A673 (cell line): ENCODE results near the gene NFATC2. TPM values are rescaled to one million over a fixed set of nuclear protein-coding genes. Genes with fewer than 3 reads are reported as not detected.

Experiments
- BruUV-seq: library from RNA; stranded (reverse); fragments of 400-500 nt; replicated peaks from 2 replicates; lab custom pipeline; 2021; lab: Mats Ljungman, UMichigan
- CTCF ChIA-PET: fragments of 300-600 bp; sonication (Branson Sonifier 250); formaldehyde crosslinking; loops from one replicate; lab custom pipeline; 2022; ENCODE audit warnings: antibody characterized with exemption; lab: Charles Lee
- POLR2A ChIA-PET: fragments of 300-600 bp; sonication (Branson Sonifier 250); formaldehyde crosslinking; loops from one replicate; lab custom pipeline; 2022; ENCODE audit warnings: antibody characterized with exemption; ENCODE audit not compliant: low non-redundant PET; lab: Charles Lee
- DNase-seq: peaks from one replicate; pipeline ENCODE4 v3.0.0-alpha.2; 2015; ENCODE audit warnings: low spot score
- H3K27ac ChIP-seq: fragments of 200-600 bp; sonication (generic); 2 replicates; pipeline ENCODE4 v1.5.1; 2016; ENCODE audit warnings: mixed run types, low read depth, mild to moderate bottlenecking, mixed read lengths, antibody characterized with exemption, low read length; ENCODE audit not compliant: poor library complexity, severe bottlenecking
- H3K27me3 ChIP-seq: fragments of 200-600 bp; sonication (generic); replicated peaks from 2 replicates; pipeline ENCODE4 v1.6.1; 2017; ENCODE audit warnings: mixed run types, low read depth, mild to moderate bottlenecking, mixed read lengths, antibody characterized with exemption, low read length; ENCODE audit not compliant: insufficient read depth, poor library complexity
- H3K36me3 ChIP-seq: fragments of 200-600 bp; sonication (generic); 2 replicates; pipeline ENCODE4 v1.6.1; 2016; ENCODE audit warnings: mixed run types, mild to moderate bottlenecking, mixed read lengths, antibody characterized with exemption, low read length; ENCODE audit not compliant: insufficient read depth, poor library complexity, severe bottlenecking
- H3K4me1 ChIP-seq: fragments of 200-600 bp; sonication (generic); 2 replicates; pipeline ENCODE4 v1.6.1; 2017; ENCODE audit warnings: mixed run types, mild to moderate bottlenecking, mixed read lengths, antibody characterized with exemption, low read length; ENCODE audit not compliant: insufficient read depth, poor library complexity, severe bottlenecking
- H3K4me3 ChIP-seq: fragments of 200-600 bp; sonication (generic); 2 replicates; pipeline ENCODE4 v1.5.1; 2016; ENCODE audit warnings: low read depth, mixed run types, mild to moderate bottlenecking, mixed read lengths, low read length; ENCODE audit not compliant: poor library complexity, severe bottlenecking
- H3K9me3 ChIP-seq: fragments of 200-600 bp; sonication (generic); 2 replicates; pipeline ENCODE4 v1.6.1; 2016; ENCODE audit warnings: mixed run types, low read depth, mild to moderate bottlenecking, mixed read lengths, antibody characterized with exemption, low read length; ENCODE audit not compliant: poor library complexity, severe bottlenecking
- EZH2 ChIP-seq: fragments of 200-600 bp; sonication (generic); IDR thresholded peaks from 2 replicates; pipeline ENCODE4 v1.6.1; 2017; ENCODE audit warnings: borderline replicate concordance, low read depth, mild to moderate bottlenecking, mixed read lengths, antibody characterized with exemption, low read length; ENCODE audit not compliant: poor library complexity, severe bottlenecking
- intact Hi-C: fragments of 100-400 bp; cut with micrococcal nuclease; formaldehyde crosslinking; loops from one replicate; pipeline ENCODE4 v1.10.0; 2022; ENCODE audit not compliant: unreplicated experiment
- total RNA-seq: library from RNA; stranded (reverse); gene quantifications from 2 replicates; pipeline ENCODE4 v1.2.3, GENCODE V29; 2021
- TF ChIP-seq, protein P1 (sequence below): fragments of 300-800, 200-600 bp; sonication (generic); conservative IDR thresholded peaks from 2 replicates; pipeline ENCODE4 v1.5.1; 2017; ENCODE audit warnings: low read depth, mild to moderate bottlenecking, antibody characterized with exemption, low read length, moderate library complexity, mixed read lengths

The NFATC2 gene
- total RNA-seq, 1 experiment from 2014 or later: 0.64 TPM

DNA sequence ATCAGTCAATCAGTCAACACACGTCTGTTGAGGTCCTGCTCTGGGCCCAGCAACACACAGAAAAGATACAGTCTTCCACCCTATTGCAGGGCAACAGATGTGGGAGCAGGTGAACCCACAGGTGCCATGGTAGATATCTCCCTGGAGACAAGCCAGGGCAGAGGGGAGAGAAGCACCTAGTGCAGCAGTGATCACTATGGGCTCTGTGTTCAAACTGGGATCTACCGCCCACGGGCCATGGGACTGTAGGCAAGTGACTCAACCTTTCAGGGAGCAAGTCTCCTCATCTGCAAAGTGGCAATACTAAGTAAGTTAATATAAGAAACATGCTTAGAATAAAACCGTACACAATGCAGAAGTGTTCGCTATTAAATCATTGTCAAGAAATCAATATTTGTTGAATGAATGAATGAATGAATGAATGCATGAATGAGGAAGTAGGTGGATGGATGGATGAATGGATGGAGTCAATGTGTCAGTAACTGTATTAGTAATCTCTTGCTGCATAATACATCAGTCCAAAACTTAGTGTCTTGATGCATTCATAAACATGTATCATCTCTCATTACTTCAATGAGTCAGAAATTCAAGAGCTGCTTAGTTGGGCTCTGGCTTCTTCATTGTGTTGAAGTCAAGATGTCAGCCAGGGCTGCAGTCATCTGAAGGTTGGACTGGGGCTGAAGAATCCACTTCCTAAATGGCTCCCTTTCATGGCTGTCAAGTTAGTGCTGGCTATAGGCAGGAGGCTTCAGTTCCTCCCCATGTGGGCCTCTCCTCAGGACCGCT is 31.9 kb upstream of the NFATC2 start:
- TF ChIP-seq, protein P1, sequence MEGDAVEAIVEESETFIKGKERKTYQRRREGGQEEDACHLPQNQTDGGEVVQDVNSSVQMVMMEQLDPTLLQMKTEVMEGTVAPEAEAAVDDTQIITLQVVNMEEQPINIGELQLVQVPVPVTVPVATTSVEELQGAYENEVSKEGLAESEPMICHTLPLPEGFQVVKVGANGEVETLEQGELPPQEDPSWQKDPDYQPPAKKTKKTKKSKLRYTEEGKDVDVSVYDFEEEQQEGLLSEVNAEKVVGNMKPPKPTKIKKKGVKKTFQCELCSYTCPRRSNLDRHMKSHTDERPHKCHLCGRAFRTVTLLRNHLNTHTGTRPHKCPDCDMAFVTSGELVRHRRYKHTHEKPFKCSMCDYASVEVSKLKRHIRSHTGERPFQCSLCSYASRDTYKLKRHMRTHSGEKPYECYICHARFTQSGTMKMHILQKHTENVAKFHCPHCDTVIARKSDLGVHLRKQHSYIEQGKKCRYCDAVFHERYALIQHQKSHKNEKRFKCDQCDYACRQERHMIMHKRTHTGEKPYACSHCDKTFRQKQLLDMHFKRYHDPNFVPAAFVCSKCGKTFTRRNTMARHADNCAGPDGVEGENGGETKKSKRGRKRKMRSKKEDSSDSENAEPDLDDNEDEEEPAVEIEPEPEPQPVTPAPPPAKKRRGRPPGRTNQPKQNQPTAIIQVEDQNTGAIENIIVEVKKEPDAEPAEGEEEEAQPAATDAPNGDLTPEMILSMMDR: no peak
- no peak for TF ChIP-seq EZH2
- no peak for DNase-seq
- POLR2A ChIA-PET: no interaction called here
- intact Hi-C loops: no loop called here
- no peaks in the 10 kb centered on the region for H3K9me3 ChIP-seq
- H3K36me3 ChIP-seq: no peaks in the 10 kb centered on the region
- H3K4me3 ChIP-seq: no peak overlapping the region
- CTCF ChIA-PET: no interaction called here
- BruUV-seq: no TSS peak
- no peaks in the 10 kb centered on the region for H3K4me1 ChIP-seq
- H3K27me3 ChIP-seq: no peaks in the 10 kb centered on the region
- H3K27ac ChIP-seq: no peak overlapping the region

DNA sequence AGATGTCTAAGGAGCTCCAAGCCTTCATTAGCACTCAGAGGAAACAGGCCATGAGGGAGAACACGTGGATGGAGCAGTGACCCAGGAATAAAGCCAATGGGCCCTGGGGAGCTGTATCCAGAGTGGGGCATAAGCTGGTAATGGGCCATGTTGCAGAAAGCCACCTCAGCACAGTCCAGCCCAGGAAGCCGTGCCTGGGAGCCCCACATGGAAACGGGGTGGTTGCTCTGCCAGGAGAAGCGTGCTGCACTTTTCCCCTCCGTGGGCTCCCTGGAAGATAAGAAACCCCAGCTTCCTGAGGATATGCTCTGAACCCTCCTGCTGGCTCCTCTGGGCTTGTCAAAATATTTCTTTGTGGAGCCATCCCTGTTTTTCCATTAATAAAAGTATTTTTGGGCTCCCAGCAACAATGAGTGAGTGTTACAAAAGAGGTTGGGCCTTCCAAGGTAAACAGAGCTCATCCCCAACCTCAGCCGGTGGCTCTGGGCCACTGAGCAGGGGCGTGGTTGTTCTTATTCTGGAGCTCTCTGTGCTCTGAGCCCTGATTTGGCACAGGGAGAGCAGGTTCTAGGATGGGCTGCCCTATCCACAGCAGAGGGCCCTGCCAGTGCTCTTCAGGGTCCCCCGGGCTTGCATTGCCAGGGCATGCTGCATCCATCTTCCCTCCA is 31.2 kb upstream of the NFATC2 start:
- no peaks in the 10 kb centered on the region for H3K36me3 ChIP-seq
- H3K27me3 ChIP-seq: no peaks in the 10 kb centered on the region
- no peak for DNase-seq
- H3K4me3 ChIP-seq: no peak overlapping the region
- ChIA-PET POLR2A (no interaction called here), CTCF (interaction anchor here (1.2 kb wide), 1 partner anchor 21 kb away, joined by 3 read pairs; no protein-coding TSS in a partner anchor)
- no peak overlapping the region for H3K27ac ChIP-seq
- no TSS peak for BruUV-seq
- no peak for TF ChIP-seq EZH2
- TF ChIP-seq, protein P1: no peak
- intact Hi-C loops: no loop called here
- H3K4me1 ChIP-seq: no peaks in the 10 kb centered on the region
- H3K9me3 ChIP-seq: no peaks in the 10 kb centered on the region

DNA sequence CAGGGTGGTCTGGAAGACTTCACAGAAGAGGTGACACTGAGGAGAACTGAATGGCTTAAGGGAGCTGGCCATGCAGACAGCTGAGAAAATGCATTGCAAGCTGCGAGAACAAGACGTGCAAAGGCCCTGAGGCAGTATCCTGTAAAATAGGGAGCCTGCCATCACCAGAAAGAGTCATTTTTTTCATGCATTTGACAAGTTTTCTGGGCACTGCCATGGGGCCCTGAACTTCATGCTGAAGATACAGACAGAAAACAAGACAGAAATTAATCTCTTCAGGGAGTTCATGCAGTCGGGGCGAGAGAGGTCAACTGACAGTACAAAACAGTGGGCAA is 28.9 kb upstream of the NFATC2 start:
- TF ChIP-seq, protein P1: no peak
- no peak for TF ChIP-seq EZH2
- no peak for DNase-seq
- POLR2A ChIA-PET: no interaction called here
- CTCF ChIA-PET: no interaction called here
- Histone ChIP-seq H3K9me3 (no peaks in the 10 kb centered on the region), H3K36me3 (no peaks in the 10 kb centered on the region), H3K4me1 (no peaks in the 10 kb centered on the region), H3K4me3 (no peak overlapping the region), H3K27ac (no peak overlapping the region), H3K27me3 (no peaks in the 10 kb centered on the region)
- BruUV-seq: no TSS peak
- intact Hi-C loops: no loop called here
